COLO668 (cell line): ENCODE results near the gene PALLD.
"Not testable (repeated sequence)": the region's sequence is repeated elsewhere in the genome, so short reads cannot be mapped to it uniquely, and the experiment has no call there.

Source experiments
- DNase-seq: peaks from one replicate; lab custom pipeline; 2025; ENCODE audit not compliant: unreplicated experiment; lab: John Stamatoyannopoulos, UW

The PALLD gene

GRCh38 chr4:168696280-168696679, 199.4 kb downstream of the PALLD start:
- no peak for DNase-seq

- DNase-seq = no peak
Observed at GRCh38 chr4:168696826-168697225, 200.0 kb downstream of the PALLD start.

- peak; percentile 13 for DNase-seq
Observed at GRCh38 chr4:168699224-168699878, 202.5 kb downstream of the PALLD start.

- no peak for DNase-seq
Observed at GRCh38 chr4:168701061-168701460, 204.2 kb downstream of the PALLD start.

GRCh38 chr4:168702581-168703087, 205.8 kb downstream of the PALLD start:
- not testable (repeated sequence) for DNase-seq

- no peak for DNase-seq
Observed at GRCh38 chr4:168705121-168705520, 208.3 kb downstream of the PALLD start.

- DNase-seq = no peak
Observed at GRCh38 chr4:168707205-168707604, 210.4 kb downstream of the PALLD start.

GRCh38 chr4:168708108-168708507, 211.3 kb downstream of the PALLD start:
- DNase-seq = no peak

- no peak for DNase-seq
Observed at GRCh38 chr4:168710353-168710946, 213.6 kb downstream of the PALLD start.

GRCh38 chr4:168711197-168712140, 214.6 kb downstream of the PALLD start:
- DNase-seq = no peak

GRCh38 chr4:168712316-168712890, 215.6 kb downstream of the PALLD start:
- DNase-seq = no peak

GRCh38 chr4:168713253-168713652, 216.4 kb downstream of the PALLD start:
- no peak for DNase-seq

- no peak for DNase-seq
Observed at GRCh38 chr4:168715896-168716295, 219.0 kb downstream of the PALLD start.

GRCh38 chr4:168716406-168717129, 219.7 kb downstream of the PALLD start:
- DNase-seq = no peak

- DNase-seq = no peak
Observed at GRCh38 chr4:168717847-168718246, 221.0 kb downstream of the PALLD start.

- DNase-seq = no peak
Observed at GRCh38 chr4:168719725-168720124, 222.9 kb downstream of the PALLD start.

GRCh38 chr4:168720396-168720900, 223.6 kb downstream of the PALLD start:
- no peak for DNase-seq

- DNase-seq = no peak
Observed at GRCh38 chr4:168722391-168722790, 225.5 kb downstream of the PALLD start.

GRCh38 chr4:168723020-168723419, 226.2 kb downstream of the PALLD start:
- DNase-seq = no peak

- no peak for DNase-seq
Observed at GRCh38 chr4:168723569-168723968, 226.7 kb downstream of the PALLD start.
